Kidney epithelial cell (primary cell): ENCODE results near the gene CYSTM1. TPM values are rescaled to one million over a fixed set of nuclear protein-coding genes. Genes with fewer than 3 reads are reported as not detected.

Source experiments
- DNase-seq: peaks from one replicate; pipeline ENCODE4 v3.0.0-alpha.2; 2010; ENCODE audit warnings: low read depth
- H3K27me3 ChIP-seq: 2 replicates; pipeline ENCODE4 v1.6.0; 2011; ENCODE audit warnings: low read length; ENCODE audit not compliant: control insufficient read depth, insufficient read depth
- H3K36me3 ChIP-seq: 2 replicates; pipeline ENCODE4 v1.5.1; 2011; ENCODE audit warnings: low read length; ENCODE audit not compliant: control insufficient read depth, insufficient read depth
- H3K4me3 ChIP-seq: 2 replicates; pipeline ENCODE4 v1.5.1; 2011; ENCODE audit warnings: low read depth, mild to moderate bottlenecking, control low read depth, low read length
- total RNA-seq: library from RNA; depleted of rRNA; stranded (reverse); fragments of >200 nt; gene quantifications from 2 replicates; pipeline ENCODE4 v1.2.3, GENCODE V29; 2015
- TF ChIP-seq, protein P1 (sequence below): IDR thresholded peaks from 2 replicates; pipeline ENCODE4 v1.5.1; 2011; ENCODE audit warnings: mild to moderate bottlenecking, moderate library complexity, low read length, control low read depth, inconsistent platforms; ENCODE audit not compliant: insufficient read depth, poor library complexity, severe bottlenecking

The CYSTM1 gene
- total RNA-seq, 1 donor from 2014 or later: 176 TPM

DNA sequence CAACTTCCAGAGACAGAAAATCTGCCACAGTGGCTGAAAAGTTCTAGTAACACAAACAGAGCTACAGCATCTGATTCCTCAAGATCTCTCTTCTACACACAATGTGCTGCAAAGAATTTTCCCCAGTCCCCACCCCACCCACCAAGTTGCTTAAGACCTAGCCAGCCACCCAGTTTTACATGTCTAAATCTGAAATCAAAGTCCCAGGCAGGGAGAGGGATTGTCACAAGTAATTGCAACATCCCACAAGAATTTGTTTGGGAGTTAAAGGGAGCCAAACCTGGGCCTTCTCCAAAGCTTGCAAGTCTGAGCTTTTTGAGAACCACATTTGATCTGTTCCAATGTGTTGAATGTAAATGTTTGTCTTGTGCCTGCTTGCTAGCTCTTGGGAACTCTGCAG is 33.7 kb upstream of the CYSTM1 start:
- Histone ChIP-seq H3K36me3 (no peaks in the 10 kb centered on the region), H3K27me3 (peaks cover 9% of the 10 kb centered on the region), H3K4me3 (no peak overlapping the region)
- DNase-seq: no peak
- TF ChIP-seq, protein P1, sequence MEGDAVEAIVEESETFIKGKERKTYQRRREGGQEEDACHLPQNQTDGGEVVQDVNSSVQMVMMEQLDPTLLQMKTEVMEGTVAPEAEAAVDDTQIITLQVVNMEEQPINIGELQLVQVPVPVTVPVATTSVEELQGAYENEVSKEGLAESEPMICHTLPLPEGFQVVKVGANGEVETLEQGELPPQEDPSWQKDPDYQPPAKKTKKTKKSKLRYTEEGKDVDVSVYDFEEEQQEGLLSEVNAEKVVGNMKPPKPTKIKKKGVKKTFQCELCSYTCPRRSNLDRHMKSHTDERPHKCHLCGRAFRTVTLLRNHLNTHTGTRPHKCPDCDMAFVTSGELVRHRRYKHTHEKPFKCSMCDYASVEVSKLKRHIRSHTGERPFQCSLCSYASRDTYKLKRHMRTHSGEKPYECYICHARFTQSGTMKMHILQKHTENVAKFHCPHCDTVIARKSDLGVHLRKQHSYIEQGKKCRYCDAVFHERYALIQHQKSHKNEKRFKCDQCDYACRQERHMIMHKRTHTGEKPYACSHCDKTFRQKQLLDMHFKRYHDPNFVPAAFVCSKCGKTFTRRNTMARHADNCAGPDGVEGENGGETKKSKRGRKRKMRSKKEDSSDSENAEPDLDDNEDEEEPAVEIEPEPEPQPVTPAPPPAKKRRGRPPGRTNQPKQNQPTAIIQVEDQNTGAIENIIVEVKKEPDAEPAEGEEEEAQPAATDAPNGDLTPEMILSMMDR: no peak

GRCh38 chr5:140142246-140142645 is 32.7 kb upstream of the CYSTM1 start:
- Histone ChIP-seq H3K36me3 (no peaks in the 10 kb centered on the region), H3K27me3 (peaks cover 13% of the 10 kb centered on the region), H3K4me3 (no peak overlapping the region)
- TF ChIP-seq, protein P1: no peak
- no peak for DNase-seq

- Histone ChIP-seq H3K36me3 (no peaks in the 10 kb centered on the region), H3K27me3 (peaks cover 17% of the 10 kb centered on the region), H3K4me3 (no peak overlapping the region)
- DNase-seq: no peak
- TF ChIP-seq, protein P1: no peak
These were observed 32.1 kb upstream of the CYSTM1 start for GRCh38 chr5:140142856-140143255.

- H3K4me3 ChIP-seq: no peak overlapping the region
- no peak for DNase-seq
- peaks cover 17% of the 10 kb centered on the region for H3K27me3 ChIP-seq
- TF ChIP-seq, protein P1: no peak
- H3K36me3 ChIP-seq: no peaks in the 10 kb centered on the region
These were observed 31.3 kb upstream of the CYSTM1 start for GRCh38 chr5:140143521-140144258.

DNA sequence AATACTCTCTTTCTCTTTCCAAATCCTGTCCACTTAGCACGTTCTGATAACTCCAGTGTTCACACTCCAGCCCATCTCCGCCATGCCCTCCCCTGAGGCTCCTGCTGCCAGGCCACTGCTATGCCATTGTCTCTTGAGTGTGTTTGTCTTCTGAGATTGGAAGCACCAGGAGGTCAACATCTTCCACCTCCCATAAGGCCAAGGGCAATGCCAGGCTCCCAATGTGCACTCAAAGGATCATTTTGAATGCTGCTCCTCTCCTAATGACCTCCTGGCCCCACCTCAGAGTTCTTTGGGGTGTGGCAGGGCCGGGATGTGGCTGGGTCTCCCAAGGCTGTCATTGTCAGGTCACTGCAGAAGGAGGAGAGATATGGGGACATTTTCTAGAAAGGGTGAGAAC is 29.7 kb upstream of the CYSTM1 start:
- Histone ChIP-seq H3K4me3 (no peak overlapping the region), H3K27me3 (peaks cover 17% of the 10 kb centered on the region), H3K36me3 (no peaks in the 10 kb centered on the region)
- TF ChIP-seq, protein P1: no peak
- no peak for DNase-seq

- Histone ChIP-seq H3K4me3 (peak overlapping the region; percentile 44), H3K27me3 (peaks cover 17% of the 10 kb centered on the region), H3K36me3 (no peaks in the 10 kb centered on the region)
- TF ChIP-seq, protein P1: peak; percentile 19
- peak; percentile 10 for DNase-seq
These were observed 29.0 kb upstream of the CYSTM1 start for GRCh38 chr5:140145818-140146522.
